IMR-90 (cell line): ENCODE results near the gene BCL11B. TPM values are rescaled to one million over a fixed set of nuclear protein-coding genes. Genes with fewer than 3 reads are reported as not detected.

ENCODE experiments used
- ATAC-seq: fragments of 200-7000 bp; cut with Tn5 transposase; 2 replicates; pipeline ENCODE4 v1.9.1; 2020; ENCODE audit warnings: low read depth, mild to moderate bottlenecking, moderate library complexity
- BruUV-seq: library from RNA; stranded (reverse); fragments of 400-500 nt; replicated peaks from 2 replicates; lab custom pipeline; 2021; lab: Mats Ljungman, UMichigan
- CTCF ChIA-PET: fragments of 300-600 bp; formaldehyde crosslinking; extraction: SDS; loops from one replicate; lab custom pipeline; 2021; ENCODE audit warnings: antibody characterized with exemption; lab: Yijun Ruan, JAX
- POLR2A ChIA-PET: fragments of 300-600 bp; sonication (Branson Sonifier 250); formaldehyde crosslinking; loops from one replicate; lab custom pipeline; 2022; ENCODE audit warnings: antibody characterized with exemption; ENCODE audit not compliant: unreplicated experiment; lab: Charles Lee
- DNase-seq: peaks from one replicate; pipeline ENCODE4 v3.0.0; 2013
- H2AFZ ChIP-seq: replicated peaks from 2 replicates; pipeline ENCODE3; 2013; ENCODE audit warnings: low read length, mild to moderate bottlenecking; ENCODE audit not compliant: poor library complexity
- H2AK5ac ChIP-seq: 2 replicates; pipeline ENCODE4 v1.6.1; 2013; ENCODE audit warnings: low read depth, low read length, inconsistent platforms
- H2AK9ac ChIP-seq: replicated peaks from 2 replicates; pipeline ENCODE3; 2013; ENCODE audit warnings: mild to moderate bottlenecking, low read depth, low read length, moderate library complexity; ENCODE audit not compliant: poor library complexity
- H2BK120ac ChIP-seq: 2 replicates; pipeline ENCODE4 v1.6.1; 2013; ENCODE audit warnings: low read depth, low read length, inconsistent platforms
- H2BK15ac ChIP-seq: 3 replicates; pipeline ENCODE4 v1.6.1; 2013; ENCODE audit warnings: low read depth, low read length, inconsistent platforms
- H2BK20ac ChIP-seq: 2 replicates; pipeline ENCODE4 v1.6.1; 2013; ENCODE audit warnings: low read depth, mild to moderate bottlenecking, inconsistent platforms, low read length, moderate library complexity
- H2BK5ac ChIP-seq: 2 replicates; pipeline ENCODE4 v1.6.1; 2013; ENCODE audit warnings: mild to moderate bottlenecking, low read depth, low read length, inconsistent platforms; ENCODE audit not compliant: poor library complexity, severe bottlenecking
- H3K14ac ChIP-seq: replicated peaks from 2 replicates; pipeline ENCODE4 v1.6.1; 2013; ENCODE audit warnings: low read depth, low read length, inconsistent platforms
- H3K18ac ChIP-seq: 2 replicates; pipeline ENCODE4 v1.6.1; 2013; ENCODE audit warnings: low read depth, low read length, control low read depth
- H3K23ac ChIP-seq: 2 replicates; pipeline ENCODE4 v1.6.1; 2013; ENCODE audit warnings: low read depth, low read length, inconsistent platforms
- H3K27ac ChIP-seq: 2 replicates; pipeline ENCODE4 v1.5.1; 2013; ENCODE audit warnings: mild to moderate bottlenecking, control low read depth, low read length; ENCODE audit not compliant: insufficient read depth
- H3K27me3 ChIP-seq: 2 replicates; pipeline ENCODE4 v1.6.1; 2013; ENCODE audit warnings: low read length; ENCODE audit not compliant: control insufficient read depth, insufficient read depth
- H3K36me3 ChIP-seq: 2 replicates; pipeline ENCODE4 v1.6.1; 2013; ENCODE audit warnings: low read length, mixed read lengths; ENCODE audit not compliant: control insufficient read depth, insufficient read depth
- H3K4ac ChIP-seq: 2 replicates; pipeline ENCODE4 v1.6.1; 2013; ENCODE audit warnings: low read depth, low read length, inconsistent platforms
- H3K4me1 ChIP-seq: 2 replicates; pipeline ENCODE4 v1.6.1; 2013; ENCODE audit warnings: low read length, mixed read lengths; ENCODE audit not compliant: control insufficient read depth, insufficient read depth
- H3K4me2 ChIP-seq: 2 replicates; pipeline ENCODE4 v1.6.1; 2013; ENCODE audit warnings: low read depth, mild to moderate bottlenecking, control low read depth, low read length, moderate library complexity
- H3K4me3 ChIP-seq: 2 replicates; pipeline ENCODE4 v1.5.1; 2013; ENCODE audit warnings: low read depth, mild to moderate bottlenecking, control low read depth, low read length, moderate library complexity; ENCODE audit not compliant: insufficient read depth
- H3K56ac ChIP-seq: 2 replicates; pipeline ENCODE4 v1.6.1; 2013; ENCODE audit warnings: low read length, inconsistent platforms; ENCODE audit not compliant: insufficient read depth; ENCODE audit errors: extremely low read depth
- H3K79me1 ChIP-seq, 2 experiments: 2 replicates each; pipeline ENCODE4 v1.6.1; 2013; ENCODE audit warnings: low read length in 2 of 2, inconsistent platforms in 1 of 2, low read depth in 1 of 2
- H3K9ac ChIP-seq: 2 replicates; pipeline ENCODE4 v1.6.1; 2013; ENCODE audit warnings: low read depth, low read length, control low read depth
- H3K9me1 ChIP-seq: 2 replicates; pipeline ENCODE4 v1.6.1; 2013; ENCODE audit warnings: low read length, inconsistent platforms; ENCODE audit not compliant: insufficient read depth
- H3K9me3 ChIP-seq: 2 replicates; pipeline ENCODE4 v1.6.1; 2013; ENCODE audit warnings: low read length; ENCODE audit not compliant: control insufficient read depth, insufficient read depth
- H4K20me1 ChIP-seq: 2 replicates; pipeline ENCODE4 v1.6.1; 2013; ENCODE audit warnings: low read length, inconsistent platforms; ENCODE audit not compliant: insufficient read depth
- H4K5ac ChIP-seq: 2 replicates; pipeline ENCODE4 v1.6.1; 2013; ENCODE audit warnings: mild to moderate bottlenecking, low read depth, low read length, control low read depth
- H4K8ac ChIP-seq, 2 experiments: 2 replicates each; pipeline ENCODE4 v1.6.1; 2013; ENCODE audit warnings: low read depth in 2 of 2, low read length in 2 of 2, control low read depth in 1 of 2, inconsistent platforms in 1 of 2
- H4K91ac ChIP-seq: 2 replicates; pipeline ENCODE4 v1.6.1; 2013; ENCODE audit warnings: low read depth, low read length, inconsistent platforms; ENCODE audit not compliant: insufficient read depth
- BHLHE40 ChIP-seq: fragments of 150-350 bp; IDR thresholded peaks from 2 replicates; pipeline ENCODE4 v1.6.1; 2016; ENCODE audit warnings: mild to moderate bottlenecking, low read depth, low read length
- CEBPB ChIP-seq: IDR thresholded peaks from 2 replicates; pipeline ENCODE4 v1.6.1; 2012; ENCODE audit warnings: low read depth, low read length, improper control_type of control experiment
- CHD1 ChIP-seq: IDR thresholded peaks from 2 replicates; pipeline ENCODE4 v1.6.1; 2012; ENCODE audit warnings: low read depth, low read length, improper control_type of control experiment
- FOS ChIP-seq: fragments of 150-350 bp; IDR thresholded peaks from 2 replicates; pipeline ENCODE4 v1.6.1; 2016; ENCODE audit warnings: low read depth, low read length
- MAFK ChIP-seq: IDR thresholded peaks from 2 replicates; pipeline ENCODE4 v1.6.1; 2012; ENCODE audit warnings: low read depth, low read length, improper control_type of control experiment
- NFE2L2 ChIP-seq: fragments of 150-350 bp; IDR thresholded peaks from 2 replicates; pipeline ENCODE4 v1.6.1; 2016; ENCODE audit warnings: low read depth, mild to moderate bottlenecking, low read length
- POLR2A ChIP-seq: IDR thresholded peaks from 2 replicates; pipeline ENCODE4 v1.6.1; 2012; ENCODE audit warnings: mild to moderate bottlenecking, low read depth, low read length
- RAD21 ChIP-seq: IDR thresholded peaks from 2 replicates; pipeline ENCODE4 v1.6.1; 2012; ENCODE audit warnings: low read length, improper control_type of control experiment
- RCOR1 ChIP-seq: IDR thresholded peaks from 2 replicates; pipeline ENCODE4 v1.6.1; 2012; ENCODE audit warnings: mild to moderate bottlenecking, low read length, improper control_type of control experiment; ENCODE audit not compliant: insufficient replicate concordance
- RFX5 ChIP-seq: IDR thresholded peaks from 2 replicates; pipeline ENCODE4 v1.8.0; 2012; ENCODE audit warnings: low read depth, mild to moderate bottlenecking, low read length, moderate library complexity
- SMC3 ChIP-seq: fragments of 150-350 bp; IDR thresholded peaks from 2 replicates; pipeline ENCODE4 v1.6.1; 2016; ENCODE audit warnings: low read depth, mild to moderate bottlenecking, antibody characterized with exemption, low read length, moderate library complexity
- WGBS, 2 experiments: methylation state at CpG; one replicate each; pipeline versions ENCODE4 v1.1.5 to v1.1.7; 2013; ENCODE audit warnings: missing lambda C conversion rate in 2 of 2; ENCODE audit not compliant: insufficient read length in 1 of 2; ENCODE audit errors: extremely low coverage in 2 of 2; 5-methylcytosine and 5-hydroxymethylcytosine counted together
- dilution Hi-C: fragments of 300-500 bp; cut with HindIII; formaldehyde crosslinking; loops from one replicate; pipeline ENCODE4 v1.14.3; 2018; ENCODE audit warnings: low sequenced_read_pairs; ENCODE audit not compliant: unreplicated experiment
- in situ Hi-C: fragments of 300-500 bp; cut with MboI; formaldehyde crosslinking; loops from 3 replicates; pipeline ENCODE4 v1.14.3; 2019; ENCODE audit warnings: low sequenced_read_pairs, inconsistent platforms, mixed read lengths
- intact Hi-C: fragments of 100-400 bp; cut with micrococcal nuclease; formaldehyde crosslinking; loops from 2 replicates; pipeline ENCODE4 v1.10.0; 2022
- polyA plus RNA-seq, 3 experiments: library from polyadenylated mRNA; depleted of rRNA; stranded (reverse); fragments of >200 nt; gene quantifications; 2 replicates each; pipeline ENCODE4 v1.2.3, GENCODE V29; 2012; ENCODE audit warnings: low replicate concordance in 1 of 3
- total RNA-seq: library from RNA; depleted of rRNA; stranded (reverse); fragments of >200 nt; gene quantifications from 2 replicates; pipeline ENCODE4 v1.2.3, GENCODE V29; 2012
- TF ChIP-seq, protein P1 (sequence below): fragments of 150-350 bp; IDR thresholded peaks from 2 replicates; pipeline ENCODE4 v1.6.1; 2017; ENCODE audit warnings: mild to moderate bottlenecking, antibody characterized with exemption, low read length, low read depth
- TF ChIP-seq, protein P2 (sequence below): conservative IDR thresholded peaks from 2 replicates; pipeline ENCODE4 v1.5.1; 2012; ENCODE audit warnings: mild to moderate bottlenecking, low read depth, low read length, improper control_type of control experiment
- TF ChIP-seq, protein P3 (sequence below): fragments of 150-350 bp; IDR thresholded peaks from 2 replicates; pipeline ENCODE4 v1.6.1; 2016; ENCODE audit warnings: low read depth, mild to moderate bottlenecking, low read length, moderate library complexity, borderline replicate concordance

Gene BCL11B
- total and polyA plus RNA-seq, 2 of the 4 experiments (the other 2 are of a cell fraction) = under 0.01 TPM; not detected in 1

DNA sequence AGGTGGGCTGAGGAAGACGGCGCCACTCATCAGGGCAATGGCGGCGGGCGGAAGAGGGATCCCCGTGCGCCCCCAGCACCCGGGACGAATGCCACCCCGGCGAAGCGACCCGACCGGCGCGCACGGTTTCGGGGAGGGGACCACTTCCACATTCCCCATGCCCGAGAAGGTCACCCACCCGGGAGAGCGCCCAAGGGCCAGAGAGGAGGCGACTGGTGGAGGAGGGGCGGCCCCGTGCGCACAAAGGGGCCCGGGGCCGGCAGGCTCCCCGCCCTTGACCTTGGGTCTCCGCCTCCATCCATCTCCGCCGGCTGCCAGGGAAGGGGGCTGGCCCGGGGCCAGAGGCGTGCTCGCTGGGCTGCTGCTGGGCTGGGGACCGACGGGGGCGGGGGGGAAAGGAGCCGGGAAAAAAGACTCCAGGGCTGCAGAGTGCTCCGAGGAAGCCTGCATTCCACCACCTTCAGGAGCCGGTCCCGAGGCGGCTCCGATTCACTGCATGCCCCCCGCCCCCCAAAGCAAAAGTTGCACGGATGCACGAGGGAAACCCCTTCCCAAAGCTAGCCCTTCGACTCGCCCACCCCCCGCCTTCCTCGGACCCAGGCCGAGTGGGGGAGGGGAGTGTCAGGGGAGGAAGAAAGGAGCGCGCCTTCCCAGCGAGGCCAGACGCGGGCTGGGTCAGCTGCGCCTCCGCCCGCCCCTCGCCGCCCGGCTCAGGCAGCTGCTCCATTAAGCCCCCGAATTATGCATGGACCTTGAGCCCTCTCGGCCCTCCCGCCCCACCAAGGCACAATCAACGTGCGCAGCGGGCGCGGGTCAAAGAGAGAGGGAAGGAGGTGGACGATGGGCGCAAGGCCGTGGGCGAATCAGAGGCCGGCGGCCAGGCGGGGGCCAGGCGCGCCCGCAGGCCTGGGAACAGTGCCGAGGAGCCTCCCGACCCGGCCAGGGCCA, 26.2 kb downstream of the BCL11B start:
- ChIA-PET CTCF (no interaction called here), POLR2A (no interaction called here)
- Histone ChIP-seq H3K27me3 (peaks cover 8% of the 10 kb centered on the region), H3K4ac (no peak overlapping the region), H3K9me3 (no peaks in the 10 kb centered on the region), H2AFZ (no peak overlapping the region), H4K8ac (no peak overlapping the region), H3K79me1 (no peaks in the 10 kb centered on the region), H3K27ac (no peak overlapping the region), H4K5ac (no peak overlapping the region), H2BK5ac (no peak overlapping the region), H2AK5ac (no peak overlapping the region), H3K23ac (no peak overlapping the region), H3K18ac (no peak overlapping the region), H2BK120ac (no peak overlapping the region), H2AK9ac (no peak overlapping the region), H2BK20ac (no peak overlapping the region), H4K20me1 (no peaks in the 10 kb centered on the region), H2BK15ac (no peak overlapping the region), H3K9me1 (no peaks in the 10 kb centered on the region), H3K56ac (no peak overlapping the region), H3K4me1 (no peaks in the 10 kb centered on the region), H3K4me2 (no peak overlapping the region), H3K36me3 (no peaks in the 10 kb centered on the region), H3K4me3 (no peak overlapping the region), H3K14ac (no peak overlapping the region), H4K91ac (no peak overlapping the region), H3K9ac (no peak overlapping the region)
- intact Hi-C loops (no loop called here), in situ Hi-C loops (no loop called here), dilution Hi-C loops (no loop called here)
- WGBS, 2 experiments = 1% methylated on average over 13 of the region's 83 CpGs; no CpG with 5 or more reads in 1 of the 2 experiments
- no peak for ATAC-seq
- TF ChIP-seq BHLHE40 (no peak), RFX5 (no peak), SMC3 (no peak), FOS (no peak), CEBPB (no peak), NFE2L2 (no peak), CHD1 (no peak), RCOR1 (no peak), MAFK (no peak), RAD21 (no peak), POLR2A (no peak)
- TF ChIP-seq, protein P1, sequence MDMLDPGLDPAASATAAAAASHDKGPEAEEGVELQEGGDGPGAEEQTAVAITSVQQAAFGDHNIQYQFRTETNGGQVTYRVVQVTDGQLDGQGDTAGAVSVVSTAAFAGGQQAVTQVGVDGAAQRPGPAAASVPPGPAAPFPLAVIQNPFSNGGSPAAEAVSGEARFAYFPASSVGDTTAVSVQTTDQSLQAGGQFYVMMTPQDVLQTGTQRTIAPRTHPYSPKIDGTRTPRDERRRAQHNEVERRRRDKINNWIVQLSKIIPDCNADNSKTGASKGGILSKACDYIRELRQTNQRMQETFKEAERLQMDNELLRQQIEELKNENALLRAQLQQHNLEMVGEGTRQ = no peak
- TF ChIP-seq, protein P2, sequence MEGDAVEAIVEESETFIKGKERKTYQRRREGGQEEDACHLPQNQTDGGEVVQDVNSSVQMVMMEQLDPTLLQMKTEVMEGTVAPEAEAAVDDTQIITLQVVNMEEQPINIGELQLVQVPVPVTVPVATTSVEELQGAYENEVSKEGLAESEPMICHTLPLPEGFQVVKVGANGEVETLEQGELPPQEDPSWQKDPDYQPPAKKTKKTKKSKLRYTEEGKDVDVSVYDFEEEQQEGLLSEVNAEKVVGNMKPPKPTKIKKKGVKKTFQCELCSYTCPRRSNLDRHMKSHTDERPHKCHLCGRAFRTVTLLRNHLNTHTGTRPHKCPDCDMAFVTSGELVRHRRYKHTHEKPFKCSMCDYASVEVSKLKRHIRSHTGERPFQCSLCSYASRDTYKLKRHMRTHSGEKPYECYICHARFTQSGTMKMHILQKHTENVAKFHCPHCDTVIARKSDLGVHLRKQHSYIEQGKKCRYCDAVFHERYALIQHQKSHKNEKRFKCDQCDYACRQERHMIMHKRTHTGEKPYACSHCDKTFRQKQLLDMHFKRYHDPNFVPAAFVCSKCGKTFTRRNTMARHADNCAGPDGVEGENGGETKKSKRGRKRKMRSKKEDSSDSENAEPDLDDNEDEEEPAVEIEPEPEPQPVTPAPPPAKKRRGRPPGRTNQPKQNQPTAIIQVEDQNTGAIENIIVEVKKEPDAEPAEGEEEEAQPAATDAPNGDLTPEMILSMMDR = no peak
- TF ChIP-seq, protein P3, sequence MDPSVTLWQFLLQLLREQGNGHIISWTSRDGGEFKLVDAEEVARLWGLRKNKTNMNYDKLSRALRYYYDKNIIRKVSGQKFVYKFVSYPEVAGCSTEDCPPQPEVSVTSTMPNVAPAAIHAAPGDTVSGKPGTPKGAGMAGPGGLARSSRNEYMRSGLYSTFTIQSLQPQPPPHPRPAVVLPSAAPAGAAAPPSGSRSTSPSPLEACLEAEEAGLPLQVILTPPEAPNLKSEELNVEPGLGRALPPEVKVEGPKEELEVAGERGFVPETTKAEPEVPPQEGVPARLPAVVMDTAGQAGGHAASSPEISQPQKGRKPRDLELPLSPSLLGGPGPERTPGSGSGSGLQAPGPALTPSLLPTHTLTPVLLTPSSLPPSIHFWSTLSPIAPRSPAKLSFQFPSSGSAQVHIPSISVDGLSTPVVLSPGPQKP = no peak
- DNase-seq = no peak
- no TSS peak for BruUV-seq
